PFSK-1 (cell line): ENCODE results near the gene APP.

Experiments used
- FOXP2 ChIP-seq: optimal IDR thresholded peaks from 2 replicates; pipeline ENCODE3; 2011; ENCODE audit warnings: borderline replicate concordance, control low read depth, inconsistent platforms; ENCODE audit not compliant: insufficient read depth; ENCODE audit errors: extremely low read length, extremely low read depth
- POLR2AphosphoS5 ChIP-seq: IDR thresholded peaks from 2 replicates; pipeline ENCODE4 v1.6.1; 2012; ENCODE audit warnings: low read depth, mild to moderate bottlenecking, control low read depth, low read length, moderate library complexity
- REST ChIP-seq, 2 experiments: IDR thresholded peaks; 2 replicates each; pipeline versions ENCODE4 v1.6.1 to v1.8.0; 2011 to 2012; ENCODE audit warnings: low read depth in 2 of 2, low read length in 2 of 2, control low read depth in 1 of 2, inconsistent platforms in 1 of 2, mild to moderate bottlenecking in 1 of 2, moderate library complexity in 1 of 2; ENCODE audit not compliant: insufficient read depth in 1 of 2
- SIN3A ChIP-seq: IDR thresholded peaks from 2 replicates; pipeline ENCODE4 v1.6.1; 2012; ENCODE audit warnings: mild to moderate bottlenecking, low read length, moderate library complexity, borderline replicate concordance; ENCODE audit not compliant: insufficient read depth
- TAF1 ChIP-seq: IDR thresholded peaks from 2 replicates; pipeline ENCODE4 v1.6.1; 2012; ENCODE audit warnings: low read length, control low read depth, borderline replicate concordance; ENCODE audit not compliant: insufficient read depth

GRCh38 chr21:26082549-26082948, 88.0 kb downstream of the APP start:
- TF ChIP-seq TAF1: no peak
- no peak for TF ChIP-seq REST (IDR thresholded peaks at IDR 0.05; ENCODE audit: insufficient read depth in 1 of 2, low read depth in 2 of 2, low read length in 2 of 2)
- TF ChIP-seq POLR2AphosphoS5: no peak
- no peak for TF ChIP-seq SIN3A
- TF ChIP-seq FOXP2: no peak
